ENCODE measurements around the gene BBS1.

Gene BBS1

GRCh38 chr11:66561975-66562248 is 51.5 kb downstream of the BBS1 start:
- TF ChIP-seq POLR2AphosphoS5 (IDR thresholded peaks at IDR 0.05; ENCODE audit: low read depth, low read length), result no peak
- TF ChIP-seq SIN3A (IDR thresholded peaks at IDR 0.05; ENCODE audit: borderline replicate concordance, insufficient read depth, low read length), result no peak
- TF ChIP-seq TAF1 (IDR thresholded peaks at IDR 0.05; ENCODE audit: borderline replicate concordance, insufficient read depth, low read length), result no peak
- no peak for TF ChIP-seq REST (IDR thresholded peaks at IDR 0.05; ENCODE audit: insufficient read depth in 1 of 2, low read depth in 2 of 2, low read length in 2 of 2)
- TF ChIP-seq FOXP2 (optimal IDR thresholded peaks at IDR 0.05; ENCODE audit: borderline replicate concordance, extremely low read depth, extremely low read length, insufficient read depth), result no peak

GRCh38 chr11:66562275-66562674 is 51.8 kb downstream of the BBS1 start:
- TF ChIP-seq REST (IDR thresholded peaks at IDR 0.05; ENCODE audit: insufficient read depth in 1 of 2, low read depth in 2 of 2, low read length in 2 of 2) (no peak), POLR2AphosphoS5 (IDR thresholded peaks at IDR 0.05; ENCODE audit: low read depth, low read length) (no peak), SIN3A (IDR thresholded peaks at IDR 0.05; ENCODE audit: borderline replicate concordance, insufficient read depth, low read length) (no peak), FOXP2 (optimal IDR thresholded peaks at IDR 0.05; ENCODE audit: borderline replicate concordance, extremely low read depth, extremely low read length, insufficient read depth) (no peak)

GRCh38 chr11:66562907-66563583 is 52.6 kb downstream of the BBS1 start:
- no peak for TF ChIP-seq REST (IDR thresholded peaks at IDR 0.05; ENCODE audit: insufficient read depth in 1 of 2, low read depth in 2 of 2, low read length in 2 of 2)
- TF ChIP-seq FOXP2 (optimal IDR thresholded peaks at IDR 0.05; ENCODE audit: borderline replicate concordance, extremely low read depth, extremely low read length, insufficient read depth), result no peak
- TF ChIP-seq TAF1 (IDR thresholded peaks at IDR 0.05; ENCODE audit: borderline replicate concordance, insufficient read depth, low read length), result no peak
- TF ChIP-seq POLR2AphosphoS5 (IDR thresholded peaks at IDR 0.05; ENCODE audit: low read depth, low read length), result no peak
- TF ChIP-seq SIN3A (IDR thresholded peaks at IDR 0.05; ENCODE audit: borderline replicate concordance, insufficient read depth, low read length), result no peak

- TF ChIP-seq SIN3A (IDR thresholded peaks at IDR 0.05; ENCODE audit: borderline replicate concordance, insufficient read depth, low read length) (no peak), POLR2AphosphoS5 (IDR thresholded peaks at IDR 0.05; ENCODE audit: low read depth, low read length) (no peak), FOXP2 (optimal IDR thresholded peaks at IDR 0.05; ENCODE audit: borderline replicate concordance, extremely low read depth, extremely low read length, insufficient read depth) (no peak), TAF1 (IDR thresholded peaks at IDR 0.05; ENCODE audit: borderline replicate concordance, insufficient read depth, low read length) (no peak)
These were observed 53.4 kb downstream of the BBS1 start for GRCh38 chr11:66563832-66564231.

- TF ChIP-seq TAF1 (IDR thresholded peaks at IDR 0.05; ENCODE audit: borderline replicate concordance, insufficient read depth, low read length) (no peak), SIN3A (IDR thresholded peaks at IDR 0.05; ENCODE audit: borderline replicate concordance, insufficient read depth, low read length) (no peak), POLR2AphosphoS5 (IDR thresholded peaks at IDR 0.05; ENCODE audit: low read depth, low read length) (no peak), FOXP2 (optimal IDR thresholded peaks at IDR 0.05; ENCODE audit: borderline replicate concordance, extremely low read depth, extremely low read length, insufficient read depth) (no peak), REST (IDR thresholded peaks at IDR 0.05; ENCODE audit: insufficient read depth in 1 of 2, low read depth in 2 of 2, low read length in 2 of 2) (no peak)
These were observed 54.1 kb downstream of the BBS1 start for GRCh38 chr11:66564538-66564937.
